OCI-LY7 (cell line): ENCODE results near the gene CUEDC2. TPM values are rescaled to one million over a fixed set of nuclear protein-coding genes. Genes with fewer than 3 reads are reported as not detected.
A peak's percentile ranks its signal among the peaks of the same experiment; 100 is the strongest.

Experiments used
- BruUV-seq: library from RNA; stranded (reverse); fragments of 400-500 nt; replicated peaks from 2 replicates; lab custom pipeline; 2021; lab: Mats Ljungman, UMichigan
- CTCF ChIA-PET: fragments of 300-600 bp; sonication (Branson Sonifier 250); formaldehyde crosslinking; loops from one replicate; lab custom pipeline; 2022; ENCODE audit warnings: antibody characterized with exemption; ENCODE audit not compliant: unreplicated experiment; lab: Charles Lee
- POLR2A ChIA-PET: fragments of 300-600 bp; sonication (Branson Sonifier 250); formaldehyde crosslinking; loops from one replicate; lab custom pipeline; 2022; ENCODE audit warnings: antibody characterized with exemption; lab: Charles Lee
- DNase-seq: peaks from one replicate; pipeline ENCODE4 v3.0.0-alpha.2; 2015; ENCODE audit warnings: low spot score
- H2AFZ ChIP-seq: fragments of 200-600 bp; sonication (generic), shearing (Covaris generic); 2 replicates; pipeline ENCODE4 v1.6.1; 2014; ENCODE audit warnings: mild to moderate bottlenecking, antibody characterized with exemption, low read length, moderate library complexity
- H3K27ac ChIP-seq: fragments of 200-600 bp; sonication (generic); 2 replicates; pipeline ENCODE4 v1.5.1; 2014; ENCODE audit warnings: mixed run types, low read depth, mild to moderate bottlenecking, moderate library complexity, low read length, inconsistent platforms; ENCODE audit not compliant: poor library complexity, severe bottlenecking
- H3K36me3 ChIP-seq: fragments of 200-600 bp; sonication (generic); 2 replicates; pipeline ENCODE4 v1.6.1; 2014; ENCODE audit warnings: mild to moderate bottlenecking, antibody characterized with exemption, low read length, moderate library complexity, mixed read lengths; ENCODE audit not compliant: insufficient read depth
- H3K4me1 ChIP-seq: fragments of 200-600 bp; sonication (generic); 2 replicates; pipeline ENCODE4 v1.5.1; 2014; ENCODE audit warnings: mild to moderate bottlenecking, low read length; ENCODE audit not compliant: insufficient read depth, poor library complexity, severe bottlenecking
- H3K4me2 ChIP-seq: fragments of 200-600 bp; sonication (generic); 2 replicates; pipeline ENCODE4 v1.6.1; 2014; ENCODE audit warnings: mild to moderate bottlenecking, low read length
- H3K4me3 ChIP-seq: fragments of 200-600 bp; sonication (generic); 2 replicates; pipeline ENCODE4 v1.5.1; 2014; ENCODE audit warnings: mild to moderate bottlenecking, low read depth, low read length; ENCODE audit not compliant: poor library complexity, severe bottlenecking
- H3K79me2 ChIP-seq: fragments of 200-600 bp; sonication (generic); 2 replicates; pipeline ENCODE4 v1.6.1; 2016; ENCODE audit warnings: low read depth, mild to moderate bottlenecking, low read length, moderate library complexity, mixed read lengths; ENCODE audit not compliant: insufficient read depth
- H3K9me2 ChIP-seq: fragments of 200-600 bp; sonication (generic); 2 replicates; pipeline ENCODE4 v1.6.1; 2016; ENCODE audit warnings: mild to moderate bottlenecking, low read length, mixed read lengths; ENCODE audit not compliant: insufficient read depth
- H3K9me3 ChIP-seq: fragments of 200-600 bp; sonication (generic); 2 replicates; pipeline ENCODE4 v1.6.1; 2014; ENCODE audit warnings: mild to moderate bottlenecking, mixed run types, low read length, mixed read lengths
- H4K20me1 ChIP-seq: fragments of 200-600 bp; sonication (generic); 2 replicates; pipeline ENCODE4 v1.6.1; 2014; ENCODE audit warnings: mild to moderate bottlenecking, antibody characterized with exemption, low read length, moderate library complexity, mixed read lengths; ENCODE audit not compliant: insufficient read depth
- EZH2phosphoT487 ChIP-seq: fragments of 200-600 bp; sonication (generic); IDR thresholded peaks from 2 replicates; pipeline ENCODE4 v1.6.1; 2018; ENCODE audit warnings: low read depth, borderline replicate concordance, mild to moderate bottlenecking, mixed run types, antibody characterized with exemption, low read length, moderate library complexity, mixed read lengths
- intact Hi-C: fragments of 100-400 bp; cut with micrococcal nuclease; formaldehyde crosslinking; loops from one replicate; pipeline ENCODE4 v1.10.0; 2022; ENCODE audit not compliant: unreplicated experiment
- total RNA-seq, 2 experiments: library from RNA; depleted of rRNA in 1 of 2; stranded (reverse); fragments of >200 nt in 1 of 2; shearing (Covaris generic) in 1 of 2; gene quantifications; 2 replicates each; pipeline ENCODE4 v1.2.3, GENCODE V29; 2014 to 2022
- TF ChIP-seq, protein P1 (sequence below): fragments of 200-600 bp; sonication (generic); conservative IDR thresholded peaks from 2 replicates; pipeline ENCODE4 v1.5.1; 2014; ENCODE audit warnings: mild to moderate bottlenecking, antibody characterized with exemption, low read length, moderate library complexity, mixed read lengths

CUEDC2 gene
- total RNA-seq, 2 experiments from 2014 or later, result 48.9 to 73.3 TPM

DNA sequence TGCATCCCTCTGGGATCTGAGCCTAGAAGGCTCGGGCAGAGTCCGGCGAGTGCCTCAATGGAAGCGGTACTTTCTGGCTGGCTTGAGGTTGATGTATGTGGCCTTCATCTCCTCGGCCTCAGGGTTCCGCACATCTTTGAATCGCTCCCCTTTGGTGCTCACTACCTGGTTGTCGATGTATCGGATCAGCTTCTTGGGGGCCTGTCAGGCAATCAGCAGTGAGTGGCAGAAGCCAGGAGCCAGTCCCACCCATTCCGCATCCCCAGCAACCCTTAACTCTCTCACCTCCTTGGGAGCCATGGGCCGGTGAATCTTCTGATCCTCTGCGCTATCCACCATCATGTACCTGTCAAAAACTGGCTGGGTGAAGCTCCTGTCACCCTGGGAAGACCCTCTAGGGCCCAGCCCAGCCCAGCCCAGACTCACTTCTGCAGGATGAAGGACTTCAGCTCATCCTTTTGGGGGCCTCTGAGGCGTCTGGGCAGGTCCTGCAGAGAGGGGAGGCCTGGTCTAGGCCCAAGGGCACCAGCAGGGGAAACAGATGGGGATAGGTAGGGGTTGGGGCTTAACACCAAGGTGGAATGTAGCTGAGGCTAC is 8.9 kb downstream of the CUEDC2 start:
- DNase-seq, result no peak
- no peak overlapping the region for H3K4me3 ChIP-seq
- H3K79me2 ChIP-seq, result peaks cover 6% of the 10 kb centered on the region; the same call in 1 of the 2 replicates
- POLR2A ChIA-PET, result interaction anchor here (0.7 to 2.3 kb wide), 3 partner anchors 9 to 1683 kb away, joined by 3 to 13 read pairs (median 3); partner anchors contain the start of gene CUEDC2
- TF ChIP-seq, protein P1, sequence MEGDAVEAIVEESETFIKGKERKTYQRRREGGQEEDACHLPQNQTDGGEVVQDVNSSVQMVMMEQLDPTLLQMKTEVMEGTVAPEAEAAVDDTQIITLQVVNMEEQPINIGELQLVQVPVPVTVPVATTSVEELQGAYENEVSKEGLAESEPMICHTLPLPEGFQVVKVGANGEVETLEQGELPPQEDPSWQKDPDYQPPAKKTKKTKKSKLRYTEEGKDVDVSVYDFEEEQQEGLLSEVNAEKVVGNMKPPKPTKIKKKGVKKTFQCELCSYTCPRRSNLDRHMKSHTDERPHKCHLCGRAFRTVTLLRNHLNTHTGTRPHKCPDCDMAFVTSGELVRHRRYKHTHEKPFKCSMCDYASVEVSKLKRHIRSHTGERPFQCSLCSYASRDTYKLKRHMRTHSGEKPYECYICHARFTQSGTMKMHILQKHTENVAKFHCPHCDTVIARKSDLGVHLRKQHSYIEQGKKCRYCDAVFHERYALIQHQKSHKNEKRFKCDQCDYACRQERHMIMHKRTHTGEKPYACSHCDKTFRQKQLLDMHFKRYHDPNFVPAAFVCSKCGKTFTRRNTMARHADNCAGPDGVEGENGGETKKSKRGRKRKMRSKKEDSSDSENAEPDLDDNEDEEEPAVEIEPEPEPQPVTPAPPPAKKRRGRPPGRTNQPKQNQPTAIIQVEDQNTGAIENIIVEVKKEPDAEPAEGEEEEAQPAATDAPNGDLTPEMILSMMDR, result no peak
- no peak for TF ChIP-seq EZH2phosphoT487
- TSS peak; percentile 79 for BruUV-seq
- H3K9me3 ChIP-seq, result no peaks in the 10 kb centered on the region
- peak overlapping the region; percentile 96 for H3K4me2 ChIP-seq
- no peak overlapping the region for H3K27ac ChIP-seq
- no peaks in the 10 kb centered on the region for H4K20me1 ChIP-seq
- H3K4me1 ChIP-seq, result peaks cover 31% of the 10 kb centered on the region
- no peak overlapping the region for H2AFZ ChIP-seq
- CTCF ChIA-PET, result interaction anchor here (0.6 to 1.0 kb wide), 3 partner anchors 24 to 253 kb away, joined by 3 read pairs; no protein-coding TSS in a partner anchor
- intact Hi-C loops, result loop anchor here (5.0 kb wide), 1 partner anchor 159 kb away; no protein-coding TSS in a partner anchor
- H3K36me3 ChIP-seq, result peaks cover 11% of the 10 kb centered on the region; the same call in 1 of the 2 replicates
- no peaks in the 10 kb centered on the region for H3K9me2 ChIP-seq

DNA sequence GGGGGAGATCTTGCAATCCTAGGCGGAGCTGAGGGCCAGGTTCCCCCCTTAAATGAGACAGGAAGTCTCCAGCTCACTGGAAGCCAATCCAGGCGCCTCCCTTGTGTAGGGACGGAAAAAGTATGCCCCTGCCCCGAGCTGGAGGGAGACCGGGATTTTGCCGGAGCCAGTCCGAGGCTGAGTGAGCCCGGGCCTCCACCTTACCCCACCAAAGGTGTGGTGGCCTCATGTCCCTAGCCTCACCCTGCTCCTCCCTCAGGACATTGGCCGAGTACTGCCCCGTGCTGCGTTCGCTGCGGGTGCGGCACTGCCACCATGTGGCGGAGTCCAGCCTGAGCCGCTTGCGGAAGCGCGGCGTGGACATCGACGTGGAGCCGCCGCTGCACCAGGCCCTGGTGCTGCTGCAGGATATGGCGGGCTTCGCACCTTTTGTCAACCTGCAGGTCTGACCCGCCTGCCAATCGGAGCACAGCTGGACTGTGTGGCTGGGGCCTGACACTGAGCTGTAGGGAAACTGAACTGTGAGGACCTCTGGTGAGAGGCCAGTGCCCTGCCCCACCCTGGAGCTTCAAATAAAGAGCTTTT is 9.7 kb downstream of the CUEDC2 start:
- H3K9me2 ChIP-seq, result no peaks in the 10 kb centered on the region
- no TSS peak for BruUV-seq
- TF ChIP-seq, protein P1, result peak; percentile 83
- no peak for TF ChIP-seq EZH2phosphoT487
- H3K4me1 ChIP-seq, result peaks cover 40% of the 10 kb centered on the region
- H3K4me2 ChIP-seq, result peak overlapping the region; percentile 96
- H3K27ac ChIP-seq, result peak overlapping the region; percentile 82
- peaks cover 11% of the 10 kb centered on the region; the same call in 1 of the 2 replicates for H3K36me3 ChIP-seq
- no peaks in the 10 kb centered on the region for H3K9me3 ChIP-seq
- peak overlapping the region; percentile 79 for H3K4me3 ChIP-seq
- POLR2A ChIA-PET, result interaction anchor here (0.6 to 2.3 kb wide), 4 partner anchors 10 to 80 kb away, joined by 3 to 13 read pairs (median 3); partner anchors contain the start of genes ACTR1A and CUEDC2
- intact Hi-C loops, result loop anchor here (5.0 kb wide), 1 partner anchor 160 kb away; no protein-coding TSS in a partner anchor
- no peaks in the 10 kb centered on the region for H4K20me1 ChIP-seq
- CTCF ChIA-PET, result interaction anchor here (0.6 kb wide), 2 partner anchors 51 to 252 kb away, joined by 3 read pairs; no protein-coding TSS in a partner anchor
- peak; percentile 66 for DNase-seq
- H3K79me2 ChIP-seq, result peaks cover 6% of the 10 kb centered on the region; the same call in 1 of the 2 replicates
- H2AFZ ChIP-seq, result no peak overlapping the region
